Stimulated activated CD4-positive, alpha-beta T cell treated with anti-CD3 and anti-CD28 coated beads, Interleukin-1b, Interleukin-23, amount 100 ng/mL, for 48 hours (primary cell): ENCODE measurements around the gene IFT122.

Experiments used
- DNase-seq: peaks from one replicate; pipeline ENCODE4 v3.0.0-alpha.2; 2020

Gene IFT122

DNA sequence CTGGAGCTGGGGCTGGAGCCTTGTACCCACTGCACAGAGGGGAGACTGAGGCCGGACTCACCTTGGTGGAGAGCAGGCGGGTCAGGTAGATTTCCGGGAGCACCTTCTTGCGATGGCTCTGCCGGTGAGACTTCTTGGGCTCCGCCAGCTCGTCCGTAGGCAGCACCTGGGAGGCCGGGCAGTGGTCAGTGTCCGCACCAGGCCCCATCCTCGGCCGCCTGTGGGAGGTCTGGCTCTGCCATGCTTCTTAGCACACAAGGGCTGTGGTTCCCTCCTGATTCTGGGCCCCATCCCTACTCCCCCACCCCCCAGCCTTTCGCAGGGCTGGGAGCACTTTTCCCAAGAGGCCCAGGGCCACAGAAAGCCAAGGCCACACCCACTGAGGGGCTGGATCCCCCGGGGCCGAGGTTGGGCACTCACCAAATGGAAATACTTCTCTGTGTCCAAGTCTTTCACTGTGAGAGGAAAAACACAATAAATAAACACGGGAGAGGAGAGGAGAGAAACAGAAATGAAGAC, 120.3 kb downstream of the IFT122 start:
- DNase-seq: no peak

DNA sequence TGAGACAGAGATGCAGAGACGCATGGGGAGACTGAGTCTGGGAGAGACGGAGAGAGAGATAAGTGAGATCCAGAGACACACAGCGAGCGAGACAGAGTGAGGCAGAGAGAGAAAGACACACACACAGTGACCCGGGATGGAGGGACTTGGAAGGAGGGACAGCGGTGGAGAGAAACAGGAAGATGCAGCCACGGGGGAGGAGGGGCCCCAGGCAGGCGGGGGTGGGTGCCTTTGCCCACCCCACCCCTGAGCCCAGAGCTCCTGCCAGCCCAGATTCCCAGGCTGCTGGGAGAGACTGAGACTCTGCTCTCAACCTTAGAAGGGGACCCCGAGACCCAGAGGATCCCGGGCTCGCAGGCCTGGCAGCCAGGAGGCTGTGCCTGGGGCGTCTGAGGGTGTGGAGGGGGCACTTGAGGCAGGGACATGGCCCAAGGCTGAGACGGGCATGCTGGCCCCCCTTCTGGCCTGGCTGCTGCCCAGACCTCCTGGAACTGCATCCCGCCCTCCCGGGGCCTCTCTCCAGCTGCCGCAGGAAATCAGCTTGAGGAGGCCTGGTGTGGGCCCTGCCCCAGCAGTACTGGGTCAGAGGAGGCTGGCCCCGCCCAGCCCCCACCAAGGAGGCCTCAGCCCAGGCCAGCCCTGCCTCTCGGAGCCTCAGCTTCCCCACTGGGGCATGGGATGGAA, 121.0 kb downstream of the IFT122 start:
- DNase-seq: no peak

DNA sequence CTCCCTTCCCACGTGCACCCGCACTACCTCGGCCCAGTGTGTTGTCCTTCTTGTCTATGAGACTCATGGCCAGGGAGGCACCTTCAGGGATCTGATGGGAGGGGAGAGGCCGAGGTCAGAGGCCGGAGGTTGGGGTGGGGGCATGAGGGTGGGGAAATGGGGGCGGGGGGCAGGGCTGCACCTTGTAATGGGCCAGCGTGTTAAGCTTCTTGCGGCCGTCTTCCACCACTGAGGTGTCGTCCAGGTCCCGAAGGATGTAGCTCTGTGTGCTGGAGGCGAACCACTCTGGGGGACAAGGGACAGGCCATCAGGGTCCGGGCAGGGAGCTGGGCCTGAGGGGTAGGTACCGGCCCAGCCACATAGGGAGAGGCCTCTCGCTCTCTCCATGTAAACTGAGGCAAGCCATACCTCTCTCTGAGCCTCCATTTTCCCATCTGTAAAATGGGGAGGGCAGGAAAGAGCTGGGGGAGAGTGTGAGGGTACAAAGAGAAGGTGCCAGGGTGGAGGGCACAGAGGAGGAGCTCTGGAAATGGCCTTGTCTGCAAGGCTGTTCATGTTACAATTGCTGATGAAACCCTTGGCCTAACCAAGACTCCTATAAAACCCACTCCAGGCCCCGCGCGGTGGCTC, 121.7 kb downstream of the IFT122 start:
- DNase-seq: no peak

DNA sequence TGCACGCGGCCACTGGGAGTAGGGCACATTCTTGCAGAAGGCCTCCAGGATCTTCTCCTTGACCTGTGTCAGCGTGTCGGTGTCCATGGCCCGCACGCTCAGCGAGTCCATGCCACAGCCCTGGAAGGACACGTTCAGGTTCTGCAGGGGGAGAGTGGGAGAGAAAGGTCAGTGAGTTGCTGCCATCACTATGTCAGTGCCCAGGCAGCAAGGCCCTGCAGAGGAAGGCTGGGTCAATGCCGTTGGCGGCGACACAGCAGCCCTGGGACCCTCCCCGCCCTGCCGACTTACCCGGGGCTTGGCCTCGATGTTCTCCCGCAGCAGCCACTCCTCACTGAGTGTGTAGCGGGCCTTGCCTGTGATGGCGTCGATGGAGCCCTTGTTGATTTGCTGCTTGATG, 122.8 kb downstream of the IFT122 start:
- DNase-seq: no peak

DNA sequence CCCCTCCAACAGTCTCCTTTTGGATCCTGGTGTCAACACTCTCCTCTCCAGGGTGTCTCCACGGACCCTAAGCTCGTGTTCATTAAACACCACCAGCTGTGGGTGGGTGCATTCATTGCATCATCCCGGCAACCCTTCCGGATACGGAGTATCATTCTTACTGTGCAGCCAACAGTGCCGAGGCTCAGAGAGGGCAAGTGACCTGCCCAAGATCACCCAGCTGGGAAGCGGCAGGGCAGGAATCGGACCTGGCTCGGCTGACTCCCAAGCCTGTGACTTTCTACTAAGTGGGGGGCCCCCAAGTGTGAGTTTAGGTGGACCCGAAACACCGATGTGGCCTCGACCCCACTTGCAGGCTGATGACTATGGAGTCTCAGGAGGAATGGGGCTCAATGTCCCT, 123.3 kb downstream of the IFT122 start:
- no peak for DNase-seq

DNA sequence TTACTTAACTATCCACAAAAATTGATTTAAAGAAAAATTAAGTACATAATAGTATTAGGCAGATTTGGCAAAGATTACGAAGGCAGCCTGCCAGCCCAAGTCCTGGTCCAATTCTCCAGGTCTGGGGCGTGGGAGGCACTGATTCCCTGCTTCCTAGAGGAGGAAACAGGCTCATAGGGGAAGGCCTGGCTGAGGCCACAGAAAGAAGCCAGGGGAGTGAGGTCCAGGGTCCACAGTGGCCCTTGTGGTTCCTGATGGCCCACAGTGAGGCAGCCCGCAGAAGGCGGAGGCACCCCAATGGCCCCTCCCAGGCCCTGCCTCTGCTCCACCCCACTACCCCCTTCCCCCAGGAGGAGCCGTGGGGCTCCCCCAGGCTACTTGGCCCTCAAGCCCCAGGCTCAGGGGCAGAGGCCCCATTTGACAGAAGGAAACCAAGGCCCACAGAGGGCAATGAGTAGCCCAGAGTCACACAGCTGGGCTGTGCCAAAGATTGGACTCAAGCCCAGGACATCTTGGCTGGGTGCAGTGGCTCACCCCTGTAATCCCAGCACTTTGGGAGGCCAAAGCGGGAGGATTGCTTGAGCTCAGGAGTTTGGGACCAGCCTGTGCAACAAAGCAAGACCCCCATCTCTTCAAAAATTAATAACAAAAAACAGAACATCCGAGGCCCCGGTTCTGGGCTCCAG, 124.0 kb downstream of the IFT122 start:
- DNase-seq: no peak

DNA sequence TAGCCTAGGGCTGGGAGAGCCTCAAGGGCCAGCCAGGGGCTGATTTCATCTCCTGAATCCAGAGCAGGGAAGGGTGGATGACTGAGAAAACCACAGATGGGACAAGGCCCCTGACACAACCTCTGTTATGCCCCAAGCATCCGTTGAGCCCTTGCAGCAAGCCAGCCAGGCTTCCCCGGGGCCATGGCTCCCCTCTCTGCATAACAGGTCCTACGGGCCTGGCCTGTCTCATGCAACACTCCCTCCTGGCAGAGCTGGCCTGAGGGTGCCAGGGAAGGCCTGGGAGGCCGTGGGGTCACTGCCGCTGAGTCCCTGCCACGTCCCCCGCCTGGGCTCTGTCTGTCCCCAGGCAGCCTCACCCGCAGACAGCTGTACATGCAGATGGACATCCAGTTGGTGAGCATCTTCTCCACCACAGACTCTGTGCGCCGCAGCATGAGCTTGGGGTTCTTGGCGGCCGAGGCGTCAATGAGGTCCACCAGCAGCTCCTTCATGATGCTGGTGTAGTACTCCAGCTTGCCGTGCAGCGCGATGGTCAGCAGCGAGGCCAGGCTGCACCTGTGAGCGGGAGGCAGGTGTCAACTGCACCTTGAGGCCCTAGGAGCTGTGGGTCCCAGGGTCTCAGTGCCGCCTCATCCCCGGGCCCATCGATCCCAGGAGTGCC, 125.1 kb downstream of the IFT122 start:
- no peak for DNase-seq

DNA sequence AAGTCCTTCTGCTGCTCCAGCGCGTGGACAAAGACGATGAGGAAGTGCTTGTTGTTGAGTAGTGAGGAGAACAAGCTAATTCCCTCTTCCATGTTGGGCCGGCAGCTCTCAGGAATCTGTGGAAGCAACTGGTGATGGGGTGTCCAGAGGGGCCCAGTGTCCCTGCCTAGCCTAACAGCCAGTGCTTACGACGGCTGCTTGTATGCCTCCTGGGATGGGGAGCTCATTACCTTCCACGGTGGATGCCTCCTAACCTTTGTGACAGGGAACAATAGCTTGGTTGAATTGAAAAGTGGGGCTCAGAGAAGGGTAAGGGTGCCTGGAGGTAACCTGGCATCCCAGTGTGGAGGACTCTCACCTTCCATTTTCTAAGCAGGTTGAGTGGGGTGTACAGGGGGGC, 125.9 kb downstream of the IFT122 start:
- DNase-seq: no peak

DNA sequence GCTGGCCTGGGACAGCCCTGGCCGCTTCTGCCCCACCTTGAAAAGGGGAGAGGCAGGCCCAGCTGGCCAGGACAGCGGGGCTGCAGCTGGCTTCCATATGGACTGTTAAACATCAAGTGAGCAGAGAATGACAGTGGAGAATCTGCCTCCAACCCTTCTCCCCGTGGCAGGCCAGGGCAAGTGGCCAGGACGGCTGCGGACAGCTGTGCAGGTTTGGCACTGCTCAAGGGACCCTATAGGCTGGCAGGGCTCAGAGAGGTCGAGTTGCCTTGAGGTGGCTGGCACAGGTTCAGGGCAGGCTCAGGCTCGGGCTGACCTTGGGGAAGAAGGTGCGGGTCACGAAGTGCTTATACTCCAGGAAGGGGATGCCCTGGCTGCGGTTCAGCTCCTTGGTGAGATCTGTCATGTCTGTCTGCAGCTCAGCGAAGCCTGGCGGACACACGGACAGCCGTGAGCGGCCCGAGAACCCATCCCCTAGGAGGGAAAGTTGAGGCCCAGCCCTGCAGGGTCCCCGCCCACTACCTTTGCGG, 127.2 kb downstream of the IFT122 start:
- no peak for DNase-seq

DNA sequence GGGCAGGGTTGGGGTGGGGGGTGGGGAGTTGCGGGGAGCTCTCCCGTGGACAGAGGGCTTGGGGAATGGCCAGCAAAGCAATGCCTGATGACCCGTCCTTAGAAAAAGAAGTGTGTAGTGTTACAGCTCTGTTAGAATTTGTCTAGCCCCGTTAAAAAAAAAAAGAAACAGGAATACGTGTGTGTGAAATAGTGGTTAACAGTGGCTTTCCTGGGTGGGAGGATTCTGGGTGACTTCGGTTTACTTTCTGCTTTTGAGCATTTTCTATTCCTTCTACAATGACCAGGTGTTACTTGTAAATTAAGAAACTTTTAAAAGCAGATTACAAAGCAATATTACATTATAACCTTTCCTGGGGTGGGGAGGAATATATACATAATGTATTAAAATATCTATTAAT, 127.9 kb downstream of the IFT122 start:
- no peak for DNase-seq

DNA sequence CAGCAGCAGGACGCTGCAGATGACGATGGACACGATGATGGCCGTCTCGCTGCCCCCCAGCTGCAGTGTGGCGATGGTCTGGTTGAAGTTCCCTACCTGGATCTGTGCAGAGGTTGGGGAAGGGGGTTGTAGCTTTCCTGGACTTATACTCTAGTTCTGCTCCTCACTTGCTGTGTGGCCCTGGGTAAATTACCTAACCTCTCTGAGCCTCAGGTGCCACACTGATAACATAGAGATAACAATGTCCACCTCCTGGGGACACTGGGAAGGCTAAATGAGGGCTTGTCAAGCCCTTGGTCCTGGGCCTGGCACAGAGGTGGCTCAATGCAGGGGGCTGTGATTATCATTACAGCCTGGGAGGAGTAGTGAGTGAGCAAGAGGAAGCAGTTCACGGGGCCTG, 129.8 kb downstream of the IFT122 start:
- DNase-seq: no peak
